Ovary (tissue), 9 donors: ENCODE measurements around the gene BPIFA3. TPM values are rescaled to one million over a fixed set of nuclear protein-coding genes. Genes with fewer than 3 reads are reported as not detected.
"Not testable (repeated sequence)": the region's sequence is repeated elsewhere in the genome, so short reads cannot be mapped to it uniquely, and the experiment has no call there.

ENCODE experiments used
- DNase-seq, 5 donors: peaks; one replicate each; pipeline ENCODE4 v3.0.0-alpha.2; 2019 to 2020
- H3K27ac ChIP-seq, 2 donors: fragments of 200-600 bp; one replicate each; pipeline versions ENCODE4 v1.5.1 to v1.8.0; 2019 to 2022
- H3K27me3 ChIP-seq: fragments of 200-600 bp; one replicate; pipeline ENCODE4 v1.8.0; 2022
- H3K36me3 ChIP-seq: fragments of 200-600 bp; sonication (generic); one replicate; pipeline ENCODE4 v1.5.1; 2019
- H3K4me1 ChIP-seq: one replicate; pipeline ENCODE4 v1.8.1; 2013; ENCODE audit warnings: mild to moderate bottlenecking, moderate library complexity; ENCODE audit not compliant: insufficient read depth
- H3K4me3 ChIP-seq: fragments of 200-600 bp; sonication (generic); one replicate; pipeline ENCODE4 v1.5.1; 2017
- H3K9me3 ChIP-seq, 2 donors: fragments of 200-600 bp in 1 of 2; sonication (generic) in 1 of 2; one replicate each; pipeline versions ENCODE4 v1.5.1 to v1.8.1; 2013 to 2019; ENCODE audit warnings: mild to moderate bottlenecking in 1 of 2, moderate library complexity in 1 of 2
- CTCF ChIP-seq, 3 donors: fragments of 450-650 bp in 2 of 3; fragments of 200-600 bp in 1 of 3; IDR thresholded peaks; one replicate each; pipeline versions ENCODE4 v1.5.1 to v1.8.0; 2016 to 2022; ENCODE audit warnings: antibody characterized with exemption in 3 of 3, mild to moderate bottlenecking in 1 of 3
- EP300 ChIP-seq: sonication (generic); formaldehyde crosslinking; IDR thresholded peaks from one replicate; pipeline ENCODE4 v1.6.1; 2017; ENCODE audit warnings: antibody characterized with exemption
- POLR2A ChIP-seq: fragments of 450-650 bp; IDR thresholded peaks from one replicate; pipeline ENCODE4 v1.6.1; 2017; ENCODE audit warnings: antibody characterized with exemption, mild to moderate bottlenecking, moderate library complexity
- WGBS, 3 donors: extraction: QIAGEN DNeasy Blood & Tissue Kit in 1 of 3; methylation state at CpG; one replicate each; pipeline versions ENCODE4 v1.1.5 to v1.1.7; 2013 to 2017; 5-methylcytosine and 5-hydroxymethylcytosine counted together
- intact Hi-C, 4 donors: fragments of 100-400 bp; cut with DNase I; formaldehyde crosslinking; loops; one replicate each; pipeline versions ENCODE4 v1.11.0 to v1.15.1; 2022 to 2023
- polyA plus RNA-seq, 2 donors: library from polyadenylated mRNA; stranded (reverse); fragments of 200-250 nt in 1 of 2; fragments of 350-450 nt in 1 of 2; fragmentation: Illumina TruSeq in 1 of 2; extraction: RNeasy Lipid Tissue Mini Kit (QIAGEN cat#74804) in 1 of 2; gene quantifications; one replicate each; pipeline ENCODE4 v1.2.3, GENCODE V29; 2013 to 2014
- total RNA-seq, 7 donors: library from RNA; depleted of rRNA in 2 of 7; stranded (reverse); fragments of >200 nt in 2 of 7; fragmentation: NEBNext Ultra II Directional in 3 of 7; extraction: Animal tissue kit (Norgen Biotek cat#: 25700) in 3 of 7; gene quantifications; one replicate each; pipeline versions ENCODE4 v1.1.0 to v1.2.4, GENCODE V29; 2016 to 2023
- donor health status: DM: no; HTN: no; CAD: no; lungs with moderate emphysema.
- donor health status: DM: no; HTN: no; CAD: no.
- donor health status: Bipolar disorder and iron deficiency.
- donor health status: DM: yes; HTN: yes; CAD: no.
- donor health status: DM: no; HTN: no; CAD: no.
- donor health status: DM: yes; HTN: yes; CAD: no.

BPIFA3 gene
- total and polyA plus RNA-seq, 9 donors: not detected

GRCh38 chr20:33181482-33182093 lies 35.6 kb upstream of the BPIFA3 start:
- intact Hi-C loops: no loop called here
- no peaks in the 10 kb centered on the region for H3K36me3 ChIP-seq
- H3K27me3 ChIP-seq: no peaks in the 10 kb centered on the region
- H3K4me3 ChIP-seq: no peak overlapping the region
- DNase-seq: no peak
- WGBS, 3 donors: 50 to 89% (median 51%) methylated on average over 1 of the region's 1 CpG
- no peak overlapping the region for H3K27ac ChIP-seq
- no peaks in the 10 kb centered on the region for H3K9me3 ChIP-seq
- TF ChIP-seq EP300 (no peak), POLR2A (no peak), CTCF (IDR thresholded peaks at IDR 0.05) (no peak)
- H3K4me1 ChIP-seq: no peaks in the 10 kb centered on the region

- no peak for DNase-seq
- no peaks in the 10 kb centered on the region for H3K36me3 ChIP-seq
- 57 to 78% (median 74%) methylated on average over 2 of the region's 2 CpGs for WGBS, 3 donors
- no peak overlapping the region for H3K4me3 ChIP-seq
- H3K9me3 ChIP-seq: no peaks in the 10 kb centered on the region
- intact Hi-C loops: no loop called here
- H3K4me1 ChIP-seq: no peaks in the 10 kb centered on the region
- H3K27ac ChIP-seq: no peak overlapping the region
- no peak for TF ChIP-seq POLR2A
- no peak for TF ChIP-seq EP300
- TF ChIP-seq CTCF (IDR thresholded peaks at IDR 0.05): no peak
- H3K27me3 ChIP-seq: no peaks in the 10 kb centered on the region
Measured at GRCh38 chr20:33183312-33183711, 33.8 kb upstream of the BPIFA3 start.

- H3K27me3 ChIP-seq, H3K4me1 ChIP-seq, H3K36me3 ChIP-seq, H3K9me3 ChIP-seq, DNase-seq, intact Hi-C loops, H3K4me3 ChIP-seq, H3K27ac ChIP-seq: not testable (repeated sequence)
- 90 to 97% (median 90%) methylated on average over 21 to 36 of the region's 40 CpGs for WGBS, 3 donors
Measured at GRCh38 chr20:33185031-33185590, 32.0 kb upstream of the BPIFA3 start.

- Histone ChIP-seq H3K4me3 (no peak overlapping the region), H3K27ac (no peak overlapping the region), H3K4me1 (no peaks in the 10 kb centered on the region), H3K36me3 (no peaks in the 10 kb centered on the region), H3K27me3 (no peaks in the 10 kb centered on the region), H3K9me3 (no peaks in the 10 kb centered on the region)
- no peak for DNase-seq
- WGBS, 3 donors: 82 to 88% (median 82%) methylated on average over 4 of the region's 4 CpGs
- intact Hi-C loops: no loop called here
- TF ChIP-seq CTCF (IDR thresholded peaks at IDR 0.05): no peak
- no peak for TF ChIP-seq POLR2A
- no peak for TF ChIP-seq EP300
Measured at GRCh38 chr20:33187491-33187890, 29.7 kb upstream of the BPIFA3 start.

GRCh38 chr20:33188421-33188820 lies 28.7 kb upstream of the BPIFA3 start:
- intact Hi-C loops: no loop called here
- no peak overlapping the region for H3K4me3 ChIP-seq
- no peaks in the 10 kb centered on the region for H3K27me3 ChIP-seq
- H3K9me3 ChIP-seq: no peaks in the 10 kb centered on the region
- H3K36me3 ChIP-seq: no peaks in the 10 kb centered on the region
- no peak for TF ChIP-seq CTCF (IDR thresholded peaks at IDR 0.05)
- no peak for TF ChIP-seq EP300
- no peak for TF ChIP-seq POLR2A
- no peak for DNase-seq
- no peak overlapping the region for H3K27ac ChIP-seq
- H3K4me1 ChIP-seq: no peaks in the 10 kb centered on the region
- 82 to 84% (median 83%) methylated on average over 9 of the region's 9 CpGs for whole genome bisulfite sequencing, 3 donors
